Measurements from ENCODE around the gene OTULIN.

Gene OTULIN

DNA sequence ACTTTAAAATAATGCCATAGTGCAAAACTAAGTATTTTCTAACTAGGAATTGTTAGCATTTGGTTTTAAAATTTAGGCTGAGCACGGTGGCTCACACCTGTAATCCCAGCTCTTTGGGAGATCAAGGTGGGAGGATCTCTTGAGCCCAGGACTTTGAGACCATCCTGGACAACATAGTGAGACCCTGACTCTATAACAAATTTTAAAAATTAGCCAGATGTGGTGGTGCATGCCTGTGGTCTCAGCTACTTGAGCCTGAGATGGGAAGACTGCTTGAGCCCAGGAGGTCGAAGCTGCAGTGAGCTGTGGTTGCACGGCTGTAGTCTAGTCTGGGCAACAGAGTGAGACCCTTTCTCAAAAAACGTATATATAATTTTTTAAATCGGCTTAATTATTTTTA is 4.9 kb downstream of the OTULIN start:
- no peak for DNase-seq

DNA sequence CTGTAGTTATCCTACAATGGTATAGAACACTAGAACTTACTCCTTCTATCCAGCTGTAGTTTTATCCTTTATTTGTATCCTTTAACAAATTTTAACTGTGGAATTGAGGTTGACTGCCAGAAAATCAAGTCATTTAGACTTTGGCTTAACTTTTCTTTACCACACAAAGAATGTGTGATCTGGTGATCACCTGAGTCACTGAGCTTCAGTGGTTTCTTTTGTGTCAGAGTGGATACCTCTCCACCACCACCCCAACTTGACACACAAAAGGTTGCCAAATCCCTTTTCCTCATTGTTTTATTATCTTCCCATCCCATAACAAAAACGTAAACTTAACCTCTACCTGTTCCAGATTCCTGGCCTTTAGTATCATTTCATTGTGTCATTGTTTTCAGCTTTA is 5.5 kb downstream of the OTULIN start:
- DNase-seq, result no peak

DNA sequence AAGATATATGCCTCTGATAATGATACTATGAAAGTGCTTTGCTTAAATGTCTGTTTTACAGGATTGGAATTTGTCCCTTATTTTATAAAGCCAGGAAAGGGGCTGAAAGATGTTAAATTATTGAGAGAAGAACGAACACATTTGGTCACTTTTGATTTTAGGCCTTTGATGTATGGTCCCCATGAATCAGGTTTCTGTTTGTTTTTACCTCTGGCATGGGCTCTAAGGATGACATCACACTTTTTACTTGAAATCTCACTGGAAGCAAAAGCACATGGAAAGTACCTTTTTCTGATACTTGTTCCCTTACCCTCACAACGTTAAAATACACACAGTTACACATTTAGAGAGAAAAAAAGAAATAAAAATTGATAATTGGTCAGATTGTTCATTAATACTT is 6.9 kb downstream of the OTULIN start:
- DNase-seq, result no peak

DNA sequence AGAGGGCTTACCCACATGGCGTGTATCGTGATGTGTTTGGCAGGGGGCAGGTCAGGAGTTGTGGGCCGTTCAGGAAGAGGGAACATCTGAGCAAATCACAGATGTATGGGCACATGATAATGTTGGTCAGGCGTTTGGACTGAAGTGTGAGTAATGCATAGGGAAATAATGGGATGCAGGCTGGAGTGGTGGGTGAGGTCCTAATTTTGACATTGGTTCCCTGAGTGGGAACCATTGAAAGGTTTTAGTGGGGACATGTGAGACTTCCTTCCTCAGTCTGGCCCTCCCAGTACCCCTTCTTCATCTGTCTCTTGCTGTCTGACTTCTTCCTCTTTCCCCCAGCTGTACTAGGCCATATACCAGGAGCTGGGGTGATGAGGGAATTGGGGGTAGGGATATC is 7.6 kb downstream of the OTULIN start:
- DNase-seq, result no peak

DNA sequence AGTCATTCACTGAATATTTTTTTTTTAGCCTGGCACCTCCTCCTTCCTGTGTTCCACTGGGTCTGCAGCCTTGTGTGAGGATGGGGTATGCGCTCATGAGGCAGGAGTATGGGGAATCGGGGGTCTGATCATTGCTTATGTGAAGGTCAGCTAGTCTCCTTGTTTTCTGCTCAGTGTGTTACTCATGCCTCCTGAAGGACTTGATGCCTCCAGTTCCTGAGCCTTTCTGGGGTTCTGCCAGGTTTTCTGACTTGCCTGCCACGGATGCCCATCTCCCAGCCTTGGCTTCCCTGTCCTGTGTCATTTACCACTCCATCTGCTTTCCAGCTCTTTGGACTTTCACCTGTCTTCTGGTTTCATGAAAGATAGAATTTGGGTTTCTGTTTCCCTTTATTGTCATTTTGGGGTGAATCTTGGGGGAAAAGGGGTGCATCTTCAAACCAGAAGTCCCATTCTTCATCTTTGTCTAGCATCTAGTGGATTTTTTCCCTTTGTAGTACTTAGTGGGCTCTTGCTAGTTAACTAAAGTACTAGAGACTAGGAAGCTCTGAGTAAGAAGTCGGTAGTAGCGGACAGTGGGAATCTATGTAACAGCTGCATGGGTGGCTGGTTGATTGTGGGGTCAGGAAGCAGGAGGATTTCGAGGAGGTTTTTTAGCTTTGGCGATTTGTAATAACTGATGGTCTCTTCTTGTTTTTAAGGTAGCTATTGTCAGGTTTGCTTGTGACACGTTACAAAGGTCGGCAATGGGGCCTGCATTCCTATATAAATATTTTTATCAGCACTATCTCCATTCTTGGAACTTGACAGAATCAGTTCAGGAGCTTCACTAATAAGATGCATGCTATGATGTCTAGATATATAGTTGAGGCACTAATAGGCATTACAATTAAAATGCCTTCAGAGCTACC is 8.2 kb downstream of the OTULIN start:
- DNase-seq, result no peak

DNA sequence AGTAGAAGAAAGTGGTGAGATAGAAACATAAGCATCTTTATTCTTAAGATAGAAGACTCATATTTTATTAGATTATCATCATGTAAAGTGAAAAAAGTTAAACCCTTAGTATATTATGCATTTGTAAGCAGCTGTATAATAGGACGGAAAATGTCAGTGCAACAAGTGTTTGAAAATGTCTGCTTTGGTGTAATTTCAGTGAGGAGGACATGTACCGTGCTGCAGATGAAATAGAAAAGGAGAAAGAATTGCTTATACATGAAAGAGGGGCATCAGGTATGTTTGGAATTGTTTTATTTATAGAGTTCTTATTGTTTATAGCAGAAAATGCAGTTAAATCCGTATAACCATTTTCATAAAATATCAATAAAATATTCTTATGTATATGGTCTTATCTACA is 8.9 kb downstream of the OTULIN start:
- DNase-seq, result no peak

DNA sequence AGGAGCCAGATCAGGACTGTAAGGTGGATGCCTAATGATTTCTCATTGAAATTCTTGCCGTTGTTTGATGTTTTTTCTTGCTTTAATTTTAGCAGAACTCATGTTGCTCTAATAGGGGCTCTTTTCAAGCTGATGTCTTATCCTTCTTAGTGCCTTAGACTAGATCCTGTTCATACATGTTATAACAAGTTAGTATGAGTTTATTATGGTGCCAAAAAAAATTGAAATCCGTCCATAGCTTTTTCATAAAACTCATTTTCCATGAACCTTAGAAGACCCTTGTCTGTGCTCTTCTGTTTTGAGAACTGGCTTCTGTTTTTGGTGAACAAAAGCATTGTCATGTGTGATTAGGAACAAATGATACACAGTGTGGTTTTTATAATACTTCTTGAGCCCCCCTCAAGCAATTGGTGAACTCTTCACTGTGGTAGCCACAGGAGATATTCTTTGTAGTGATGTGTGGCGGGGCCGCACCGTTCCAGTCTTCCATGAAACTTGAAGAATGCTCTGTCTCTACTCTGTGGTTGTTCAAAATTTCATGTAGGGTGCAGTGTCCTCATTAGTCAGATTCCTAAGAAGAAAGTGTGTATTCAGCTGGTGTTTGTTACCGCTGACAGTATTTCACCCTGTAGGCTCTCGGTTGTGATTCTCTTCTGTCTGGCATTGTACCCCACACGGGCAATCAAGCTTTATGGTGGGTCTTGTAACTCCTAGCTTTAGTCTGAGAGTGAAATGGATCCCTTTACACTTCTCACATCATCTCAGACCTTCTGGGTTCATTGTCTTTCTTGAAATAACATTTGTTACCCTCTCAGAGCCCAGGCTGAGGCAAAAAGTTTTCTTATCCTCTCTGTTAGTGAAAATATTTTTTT is 10.7 kb downstream of the OTULIN start:
- no peak for DNase-seq

DNA sequence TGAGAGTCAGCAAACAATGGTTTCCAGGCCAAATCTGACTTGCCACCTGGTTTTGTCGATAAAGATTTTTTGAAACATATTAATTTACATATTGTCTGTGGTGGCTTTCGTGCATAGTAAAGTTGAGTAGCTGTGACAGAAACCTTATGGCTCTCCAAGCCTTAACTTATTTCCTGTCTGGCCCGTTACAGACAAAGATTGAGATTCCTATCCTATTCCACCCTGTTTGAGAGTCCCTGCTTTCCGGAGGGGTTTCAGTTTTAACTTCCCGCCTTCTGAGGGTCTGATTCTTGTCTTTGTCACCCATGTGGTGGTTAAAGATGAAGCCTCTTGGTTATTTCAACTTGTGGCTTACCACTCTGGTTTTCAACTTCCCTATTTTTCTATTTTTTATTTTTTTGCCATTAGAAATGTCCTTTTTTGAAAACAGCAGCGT is 11.4 kb downstream of the OTULIN start:
- DNase-seq, result no peak

DNA sequence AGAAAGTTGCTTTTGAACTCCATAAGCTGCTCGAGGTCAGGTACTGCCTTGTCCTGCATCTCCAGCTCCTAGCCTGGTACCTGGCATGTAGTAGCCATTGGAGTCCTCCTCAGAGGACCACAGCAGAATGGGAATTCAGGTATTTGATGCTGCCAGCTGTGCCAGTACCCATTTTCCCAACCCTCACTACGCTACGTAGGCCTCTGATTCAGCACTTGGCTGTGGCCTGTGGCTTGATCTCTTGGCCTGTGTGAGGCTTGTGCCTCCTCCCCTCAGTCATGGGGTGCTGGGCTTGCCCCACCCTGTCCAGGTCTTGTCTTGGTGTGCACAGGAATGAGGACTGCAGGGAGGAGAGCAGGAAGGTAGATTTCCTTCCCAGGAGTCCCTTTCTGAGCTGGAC is 11.8 kb downstream of the OTULIN start:
- DNase-seq, result no peak

DNA sequence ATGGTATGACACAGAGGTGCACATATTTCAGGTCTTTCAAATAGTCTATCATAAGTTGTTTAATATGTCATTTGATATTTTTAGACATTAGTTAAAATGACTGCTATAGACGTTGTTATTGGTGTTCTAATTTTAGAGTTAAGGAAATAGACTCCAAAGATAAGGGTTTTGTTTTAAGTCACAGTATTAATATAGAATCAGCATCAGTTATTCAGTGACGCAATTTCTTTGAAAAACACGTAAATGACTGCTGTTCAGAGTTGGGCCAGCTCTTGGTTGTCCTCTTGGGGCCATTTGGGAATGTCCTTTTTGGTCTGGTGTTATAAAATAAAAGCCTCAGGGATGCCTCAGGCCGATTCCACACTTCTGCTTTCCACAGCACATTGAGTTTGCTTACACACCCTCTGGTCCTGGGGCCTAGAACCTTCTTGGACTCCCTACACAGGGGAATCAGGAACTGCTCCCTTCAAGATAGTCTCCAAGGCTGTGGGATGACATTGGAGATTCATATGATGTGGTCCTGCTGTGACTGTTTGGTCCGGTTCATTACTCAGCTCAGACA is 14.3 kb downstream of the OTULIN start:
- DNase-seq, result no peak

DNA sequence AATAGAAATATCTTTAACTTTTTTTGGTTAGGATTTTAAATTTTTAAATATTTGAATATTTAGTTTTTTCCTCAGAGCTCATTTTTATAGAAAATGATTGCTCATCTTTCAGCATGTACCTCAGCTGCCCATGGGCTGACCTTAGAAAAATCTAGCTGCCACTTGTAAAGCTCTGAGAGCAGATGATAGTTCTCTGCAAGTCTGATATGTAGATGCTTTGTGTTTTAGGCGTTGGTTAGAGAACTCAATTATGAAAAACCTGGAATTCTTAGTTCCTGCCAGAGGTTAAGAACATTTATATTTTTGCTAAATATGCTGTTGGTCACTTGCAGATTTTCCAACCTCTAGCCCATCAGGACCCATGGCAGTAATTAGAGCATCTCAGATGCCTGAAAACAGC is 15.1 kb downstream of the OTULIN start:
- no peak for DNase-seq

DNA sequence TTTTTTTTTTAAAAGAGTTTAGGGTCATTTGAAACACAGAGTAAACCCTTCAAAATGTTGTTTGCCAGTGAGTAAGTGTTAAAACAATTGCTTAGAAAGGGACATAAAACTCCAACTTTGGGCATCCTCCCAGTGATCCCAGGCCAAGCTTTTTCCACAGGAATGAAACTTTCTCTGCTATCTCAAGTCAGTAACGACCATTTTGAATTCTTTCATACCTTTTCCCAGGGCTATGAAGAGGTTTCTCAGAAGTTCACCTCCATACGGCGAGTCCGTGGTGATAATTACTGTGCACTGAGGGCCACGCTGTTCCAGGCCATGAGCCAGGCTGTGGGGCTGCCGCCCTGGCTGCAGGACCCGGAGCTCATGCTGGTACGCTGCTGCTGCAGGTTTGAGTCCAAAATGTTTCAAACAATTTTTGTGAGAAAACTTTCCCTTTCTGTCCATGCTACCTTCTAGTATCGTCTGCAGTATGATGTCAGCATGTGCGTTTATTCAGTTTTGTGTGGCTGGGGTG is 16.8 kb downstream of the OTULIN start:
- DNase-seq, result no peak

DNA sequence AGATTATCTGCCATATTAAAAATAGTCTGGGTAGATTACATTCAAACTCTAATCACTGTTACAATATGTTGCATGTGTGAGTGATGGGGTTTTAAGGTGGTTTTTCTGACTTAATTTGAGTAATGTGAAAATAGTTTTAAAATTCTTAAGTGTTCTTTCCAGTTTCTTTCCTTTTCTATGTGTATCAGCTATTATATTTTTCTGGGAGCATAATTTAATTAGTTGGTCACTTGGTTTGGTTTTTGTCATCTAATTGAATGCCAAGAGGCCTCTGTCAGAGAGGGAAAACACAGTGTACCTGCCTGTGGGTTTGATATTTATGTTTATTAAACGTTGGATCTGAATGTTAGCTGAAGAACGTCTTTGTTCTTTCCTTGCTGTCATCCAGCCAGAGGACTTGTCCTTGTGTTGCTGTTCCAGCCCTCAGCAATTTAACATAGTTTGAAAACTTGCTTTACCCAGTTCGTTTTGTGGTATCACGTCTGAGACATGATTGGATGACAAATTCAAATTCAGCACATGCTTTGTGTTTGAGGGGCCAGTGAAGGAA is 19.5 kb downstream of the OTULIN start:
- DNase-seq, result no peak

DNA sequence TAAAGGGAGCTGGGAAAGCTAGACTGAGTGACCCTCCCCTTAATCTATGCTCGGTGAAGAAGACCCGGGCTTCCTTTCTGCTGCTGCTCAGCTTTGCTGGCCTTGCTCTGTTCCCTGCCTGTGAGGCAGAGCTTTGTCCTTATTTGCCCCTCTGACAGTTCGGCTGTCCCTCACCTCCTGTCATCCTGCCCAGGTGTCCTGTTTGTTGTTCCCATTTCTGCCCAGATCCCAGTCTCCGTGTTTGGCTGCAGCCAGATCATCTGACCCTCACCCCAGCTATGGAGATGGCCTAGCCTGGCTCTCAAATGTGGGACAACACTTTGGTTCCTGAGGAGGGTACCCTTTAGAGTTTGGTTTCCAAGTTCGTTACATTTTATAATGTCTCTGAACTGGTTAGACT is 20.2 kb downstream of the OTULIN start:
- no peak for DNase-seq

DNA sequence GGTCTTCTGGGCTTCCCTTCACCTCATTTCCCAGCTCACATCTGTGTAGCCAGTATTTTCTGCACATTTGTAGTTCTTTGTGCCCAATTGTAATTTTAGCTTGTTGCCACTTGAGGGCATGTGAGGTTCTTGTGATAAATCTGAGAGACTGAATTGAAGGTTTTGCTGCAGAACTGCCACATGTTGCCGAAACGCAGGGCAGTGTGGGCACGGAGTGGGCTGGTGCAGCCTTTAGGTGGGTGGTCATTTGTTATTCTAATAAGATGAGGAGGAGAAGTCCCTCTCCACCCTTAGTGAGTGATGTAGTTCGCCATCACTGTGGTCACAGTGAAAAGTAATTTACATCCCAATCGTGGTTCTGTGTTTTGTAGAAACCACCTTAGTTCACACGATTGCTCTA is 21.2 kb downstream of the OTULIN start:
- DNase-seq, result no peak

DNA sequence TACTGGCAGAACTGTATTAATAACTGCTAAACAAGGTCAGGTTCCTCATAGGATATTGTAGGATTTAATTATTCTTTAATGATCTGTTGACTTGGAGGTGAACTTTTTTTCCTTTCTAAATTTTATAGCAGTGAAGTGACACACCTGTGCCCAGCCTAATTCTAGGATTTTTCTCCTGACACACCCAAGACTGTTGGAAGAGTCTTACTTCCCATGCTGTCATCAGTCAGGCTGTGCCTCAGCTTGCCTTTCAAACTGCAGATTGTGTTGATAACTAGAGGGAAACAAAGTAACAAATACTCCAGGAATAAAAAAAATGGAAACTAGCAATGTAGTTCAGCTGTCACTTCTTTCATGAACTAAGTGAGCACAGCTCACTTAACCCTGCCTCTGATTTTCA is 22.0 kb downstream of the OTULIN start:
- no peak for DNase-seq

DNA sequence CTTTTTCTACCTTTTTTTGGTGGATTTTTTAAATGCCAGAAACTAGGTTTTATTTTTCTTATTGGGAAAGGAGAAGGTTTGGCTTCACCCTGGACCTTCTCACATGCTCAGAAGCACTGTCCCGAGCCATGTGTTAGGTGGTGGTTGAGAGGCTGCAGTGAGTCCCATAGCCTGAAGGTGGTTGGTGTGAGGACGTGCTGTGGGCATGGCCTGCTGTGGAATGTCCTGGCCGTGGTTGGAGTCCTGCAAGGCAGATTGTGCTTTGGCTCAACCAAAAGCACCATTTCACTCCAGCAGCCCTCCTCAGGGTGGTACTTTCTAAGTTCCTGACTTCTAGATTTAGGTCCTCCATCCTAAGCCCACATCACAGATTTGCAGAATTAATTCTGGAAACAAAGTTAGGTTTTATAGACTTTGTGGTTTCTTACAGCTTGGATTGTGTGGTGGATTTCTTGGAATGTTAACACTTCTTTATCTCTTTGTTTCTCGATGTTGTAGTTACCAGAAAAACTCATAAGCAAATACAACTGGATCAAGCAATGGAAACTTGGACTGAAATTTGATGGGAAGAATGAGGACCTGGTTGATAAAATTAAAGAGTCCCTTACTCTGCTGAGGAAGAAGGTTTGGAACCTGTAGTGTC is 22.6 kb downstream of the OTULIN start:
- DNase-seq, result no peak

DNA sequence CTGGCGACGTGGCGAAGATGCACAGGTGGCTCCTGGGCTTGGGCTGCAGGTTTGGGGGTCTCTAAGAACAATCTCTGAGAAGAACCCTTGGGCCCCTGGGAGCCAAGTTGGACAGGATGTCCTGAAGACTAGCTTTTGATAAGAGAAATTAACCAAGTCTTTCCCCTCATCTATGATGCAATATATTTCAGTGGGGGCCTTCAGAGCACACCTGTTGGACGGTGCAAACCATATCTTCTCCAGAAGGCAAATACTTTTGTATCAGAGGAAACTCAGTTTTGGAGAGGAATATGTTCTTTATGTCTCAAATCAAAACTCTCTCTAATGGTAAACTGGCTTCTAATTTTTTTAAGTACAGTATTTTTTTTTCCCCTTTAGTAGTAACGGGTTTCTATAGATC is 28.6 kb downstream of the OTULIN start:
- no peak for DNase-seq

DNA sequence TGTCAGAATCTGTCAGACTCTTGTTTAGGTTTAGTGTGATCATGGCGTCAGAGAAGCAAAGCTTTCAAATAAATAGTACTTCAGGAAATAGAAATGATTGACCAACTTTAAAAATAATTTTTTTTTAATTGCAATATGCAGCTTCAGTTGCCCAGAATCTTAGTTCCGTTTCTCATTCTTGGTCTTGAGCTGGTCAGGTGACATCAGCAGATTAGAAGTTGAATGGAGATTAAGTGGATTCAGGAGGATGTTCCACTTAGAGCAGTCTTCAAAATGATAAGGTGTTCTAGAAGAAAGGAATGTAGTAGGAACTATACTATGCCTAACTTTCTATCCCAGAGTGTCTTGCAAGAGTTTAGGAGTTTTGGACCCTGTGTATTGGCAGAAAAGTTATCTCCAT is 30.6 kb downstream of the OTULIN start:
- DNase-seq, result no peak

DNA sequence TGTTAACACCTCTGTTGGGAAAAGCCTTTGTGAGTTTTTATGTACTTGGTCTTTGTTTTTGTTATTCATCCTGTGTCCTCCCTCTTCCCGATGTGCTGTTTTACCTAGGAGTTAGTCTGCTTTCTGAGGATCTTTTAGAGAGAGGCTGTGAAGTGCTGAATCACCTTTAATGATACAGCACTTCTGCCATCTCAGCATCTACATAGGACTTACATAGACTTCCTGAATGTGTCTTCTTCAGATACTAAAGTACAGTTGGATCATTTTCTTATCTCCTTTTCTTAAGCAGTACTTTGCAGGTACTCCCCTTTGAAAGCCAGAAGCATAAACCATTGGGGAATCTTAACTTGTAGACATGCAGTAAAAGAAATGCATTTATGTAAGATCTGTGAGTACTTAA is 31.5 kb downstream of the OTULIN start:
- DNase-seq, result no peak

DNA sequence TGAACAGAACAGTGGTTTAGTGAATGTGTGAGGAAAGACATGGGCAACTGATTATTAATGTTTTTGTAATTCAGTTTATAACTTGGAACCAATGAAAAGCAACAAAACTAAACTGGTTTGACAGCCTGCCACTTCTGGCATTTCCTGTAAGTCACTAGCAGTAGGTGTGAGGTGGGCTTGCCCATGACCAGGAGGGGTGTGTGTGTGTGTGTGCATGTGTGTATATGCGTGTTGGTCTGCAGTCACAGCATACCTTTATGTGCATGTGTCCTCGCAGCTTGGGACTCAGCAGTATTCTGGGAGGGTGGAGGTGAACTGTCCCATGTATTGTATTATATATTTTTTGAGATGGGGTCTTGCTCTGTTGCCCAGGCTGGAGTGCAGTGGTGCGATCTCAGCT is 32.3 kb downstream of the OTULIN start:
- DNase-seq, result no peak

DNA sequence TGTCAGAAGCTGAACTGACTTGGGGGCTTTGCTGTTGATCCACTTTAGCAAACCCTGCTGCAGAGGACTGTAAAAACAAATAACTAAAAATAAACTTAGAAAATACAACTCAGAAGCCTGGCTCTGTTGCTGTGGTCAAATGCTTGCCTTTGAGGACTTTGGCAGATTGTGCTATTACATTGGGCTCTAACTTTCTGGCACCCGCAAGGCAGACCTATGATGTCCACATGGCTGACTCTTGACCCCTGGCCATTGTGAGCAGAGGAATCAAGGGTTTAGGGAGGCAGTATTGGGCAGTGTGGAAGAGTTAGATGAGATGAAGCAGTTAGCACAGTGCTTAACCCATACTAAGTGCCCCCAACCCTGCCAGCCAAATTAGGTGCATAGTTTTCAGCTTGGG is 34.0 kb downstream of the OTULIN start:
- no peak for DNase-seq

DNA sequence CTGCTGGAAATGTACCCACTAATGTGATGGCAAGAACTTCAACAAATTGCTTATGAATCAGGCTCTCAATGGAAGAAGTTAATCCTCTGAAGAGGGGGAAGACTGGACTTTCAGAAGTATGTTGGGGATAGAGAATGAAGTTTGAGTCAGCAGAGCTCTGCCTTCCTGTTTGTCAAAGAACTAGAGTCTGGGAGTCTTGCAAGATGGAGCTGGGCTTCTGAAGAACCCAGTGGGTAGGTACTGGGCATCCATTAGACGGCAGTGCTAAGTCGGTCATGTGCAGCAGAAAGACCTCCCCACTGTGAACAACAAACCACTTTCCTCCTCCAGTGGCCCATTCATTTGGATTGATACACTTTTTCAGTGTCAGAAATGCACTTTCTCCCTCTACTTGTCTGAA is 34.6 kb downstream of the OTULIN start:
- DNase-seq, result no peak
